Transverse colon (tissue), 4 donors: ENCODE results near the gene LIFR. TPM values are rescaled to one million over a fixed set of nuclear protein-coding genes. Genes with fewer than 3 reads are reported as not detected.

Experiments
- DNase-seq: peaks from one replicate; pipeline ENCODE4 v3.0.0-alpha.2; 2019
- H3K27ac ChIP-seq, 4 donors: fragments of 200-600 bp; sonication (generic); 2 replicates each; pipeline ENCODE4 v1.5.1; 2016 to 2018; ENCODE audit warnings: inconsistent platforms in 4 of 4
- H3K27me3 ChIP-seq: fragments of 200-600 bp; sonication (generic); 2 replicates; pipeline ENCODE4 v1.5.1; 2017; ENCODE audit warnings: inconsistent platforms
- H3K36me3 ChIP-seq, 4 donors: fragments of 200-600 bp; sonication (generic); 2 replicates each; pipeline ENCODE4 v1.5.1; 2017 to 2019; ENCODE audit warnings: inconsistent platforms in 4 of 4
- H3K4me1 ChIP-seq, 4 donors: fragments of 200-600 bp; sonication (generic); 2 replicates each; pipeline ENCODE4 v1.5.1; 2017 to 2020; ENCODE audit warnings: inconsistent platforms in 4 of 4
- H3K4me3 ChIP-seq, 4 donors: fragments of 200-600 bp; sonication (generic); 1 replicate in 1 of 4; 2 replicates in 3 of 4; pipeline versions ENCODE4 v1.5.1 to v1.6.1; 2017 to 2019; ENCODE audit warnings: inconsistent platforms in 4 of 4
- H3K9me3 ChIP-seq, 2 donors: fragments of 200-600 bp; sonication (generic); 2 replicates each; pipeline ENCODE4 v1.5.1; 2017 to 2019; ENCODE audit warnings: inconsistent platforms in 2 of 2
- EP300 ChIP-seq: sonication (generic); formaldehyde crosslinking; IDR thresholded peaks from one replicate; pipeline ENCODE4 v1.6.1; 2017; ENCODE audit warnings: antibody characterized with exemption, low read depth
- POLR2A ChIP-seq: fragments of 450-650 bp; IDR thresholded peaks from one replicate; pipeline ENCODE4 v1.6.1; 2016; ENCODE audit warnings: antibody characterized with exemption, mild to moderate bottlenecking, moderate library complexity
- POLR2AphosphoS5 ChIP-seq, 3 donors: sonication (generic); formaldehyde crosslinking; IDR thresholded peaks; one replicate each; pipeline ENCODE4 v1.6.1; 2016; ENCODE audit warnings: antibody characterized with exemption in 3 of 3
- WGBS, 2 donors: methylation state at CpG; one replicate each; pipeline ENCODE4 v1.1.5; 2018; ENCODE audit warnings: low coverage in 1 of 2; 5-methylcytosine and 5-hydroxymethylcytosine counted together
- in situ Hi-C, 4 donors: fragments of 200-750 bp; cut with MboI; loops; one replicate each; pipeline versions ENCODE4 v1.15.0 to v1.15.1; 2017; ENCODE audit warnings: low sequenced_read_pairs in 3 of 4, low pct_ligation_motif_present in 1 of 4, low pct_unique_long_range_greater_than_20kb in 1 of 4
- intact Hi-C: fragments of 100-400 bp; cut with DNase I; formaldehyde crosslinking; loops from one replicate; pipeline ENCODE4 v1.15.1; 2023; ENCODE audit warnings: low total_unique reads
- total RNA-seq, 4 donors: library from RNA; depleted of rRNA; stranded (reverse); fragments of >200 nt; gene quantifications; one replicate each; pipeline ENCODE4 v1.1.0, GENCODE V29; 2016
- TF ChIP-seq, protein P1 (sequence below), 5 experiments: fragments of 200-600 bp in 3 of 5; fragments of 450-650 bp in 2 of 5; sonication (generic) in 3 of 5; IDR thresholded peaks; 1 replicate in 2 of 5; 2 replicates in 3 of 5; pipeline ENCODE4 v1.5.1; 2016 to 2017; ENCODE audit warnings: antibody characterized with exemption in 5 of 5, inconsistent platforms in 3 of 5, mild to moderate bottlenecking in 2 of 5, moderate library complexity in 1 of 5

LIFR gene
- total RNA-seq, 4 donors from 2014 or later, result 4.9 to 28.1 (median 12.8) TPM

DNA sequence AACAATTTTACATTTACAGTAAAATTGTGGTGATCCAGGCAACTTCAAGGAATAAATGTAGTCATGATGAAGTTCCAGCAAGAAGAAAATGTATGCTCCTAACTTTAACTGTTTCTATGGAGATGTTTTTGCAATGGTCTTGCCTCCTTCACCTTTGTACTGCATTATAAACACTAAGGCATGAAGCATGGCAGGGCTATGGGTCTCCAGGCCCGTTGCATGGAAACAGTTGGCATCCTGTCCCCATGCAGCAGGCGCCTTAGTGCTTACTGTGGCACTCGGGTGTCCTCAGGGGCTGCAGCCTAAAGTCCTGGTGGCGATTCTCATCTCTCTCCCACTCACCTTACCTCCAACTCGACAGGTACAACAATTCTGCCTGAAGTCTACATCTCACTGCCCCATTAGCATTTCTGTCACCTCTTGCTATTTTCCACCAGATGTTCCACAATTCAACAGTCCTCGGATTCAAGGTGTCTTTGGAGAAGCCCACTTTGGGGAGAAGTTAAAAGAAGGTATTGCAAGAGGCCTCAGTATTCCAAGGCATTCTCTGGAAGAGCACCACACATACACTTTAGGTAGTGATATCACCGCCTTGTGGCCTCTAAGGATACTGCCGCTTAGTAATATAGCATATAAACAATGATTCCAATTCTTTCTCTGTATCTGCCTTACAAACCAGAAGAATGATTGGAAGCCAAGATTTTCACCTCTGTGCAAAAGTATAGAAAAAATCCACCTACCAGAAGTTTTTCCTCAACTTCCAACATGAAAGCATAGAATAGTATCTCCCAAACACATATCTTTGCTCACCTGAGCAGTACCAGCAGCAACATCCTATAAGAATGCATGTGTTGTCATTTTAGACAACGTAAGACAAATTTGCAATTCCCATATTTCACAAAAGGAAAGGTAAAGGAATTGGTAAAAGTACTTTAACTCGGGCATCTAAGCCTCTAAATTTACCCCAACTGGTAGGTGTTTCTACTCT, 5.1 kb downstream of the LIFR start:
- WGBS, 2 donors, result 20 to 60% methylated on average over 2 to 10 of the region's 10 CpGs
- peaks cover 0 to 2% (median 0%) of the 10 kb centered on the region in 4 donors for H3K4me1 ChIP-seq
- DNase-seq, result no peak
- in situ Hi-C loops, result loop anchor here in 1 of 4 donors (25.0 kb wide), 1 partner anchor 261 kb away; no protein-coding TSS in a partner anchor
- H3K9me3 ChIP-seq, result no peaks in the 10 kb centered on the region
- peaks cover 31% of the 10 kb centered on the region for H3K27me3 ChIP-seq
- H3K27ac ChIP-seq, result no peak overlapping the region
- no peaks in the 10 kb centered on the region for H3K36me3 ChIP-seq
- TF ChIP-seq EP300, result no peak
- TF ChIP-seq, protein P1, sequence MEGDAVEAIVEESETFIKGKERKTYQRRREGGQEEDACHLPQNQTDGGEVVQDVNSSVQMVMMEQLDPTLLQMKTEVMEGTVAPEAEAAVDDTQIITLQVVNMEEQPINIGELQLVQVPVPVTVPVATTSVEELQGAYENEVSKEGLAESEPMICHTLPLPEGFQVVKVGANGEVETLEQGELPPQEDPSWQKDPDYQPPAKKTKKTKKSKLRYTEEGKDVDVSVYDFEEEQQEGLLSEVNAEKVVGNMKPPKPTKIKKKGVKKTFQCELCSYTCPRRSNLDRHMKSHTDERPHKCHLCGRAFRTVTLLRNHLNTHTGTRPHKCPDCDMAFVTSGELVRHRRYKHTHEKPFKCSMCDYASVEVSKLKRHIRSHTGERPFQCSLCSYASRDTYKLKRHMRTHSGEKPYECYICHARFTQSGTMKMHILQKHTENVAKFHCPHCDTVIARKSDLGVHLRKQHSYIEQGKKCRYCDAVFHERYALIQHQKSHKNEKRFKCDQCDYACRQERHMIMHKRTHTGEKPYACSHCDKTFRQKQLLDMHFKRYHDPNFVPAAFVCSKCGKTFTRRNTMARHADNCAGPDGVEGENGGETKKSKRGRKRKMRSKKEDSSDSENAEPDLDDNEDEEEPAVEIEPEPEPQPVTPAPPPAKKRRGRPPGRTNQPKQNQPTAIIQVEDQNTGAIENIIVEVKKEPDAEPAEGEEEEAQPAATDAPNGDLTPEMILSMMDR (IDR thresholded peaks at IDR 0.05), result peak; percentile 22 to 47 (median 41)
- H3K4me3 ChIP-seq, result no peak overlapping the region
- intact Hi-C loops, result no loop called here

DNA sequence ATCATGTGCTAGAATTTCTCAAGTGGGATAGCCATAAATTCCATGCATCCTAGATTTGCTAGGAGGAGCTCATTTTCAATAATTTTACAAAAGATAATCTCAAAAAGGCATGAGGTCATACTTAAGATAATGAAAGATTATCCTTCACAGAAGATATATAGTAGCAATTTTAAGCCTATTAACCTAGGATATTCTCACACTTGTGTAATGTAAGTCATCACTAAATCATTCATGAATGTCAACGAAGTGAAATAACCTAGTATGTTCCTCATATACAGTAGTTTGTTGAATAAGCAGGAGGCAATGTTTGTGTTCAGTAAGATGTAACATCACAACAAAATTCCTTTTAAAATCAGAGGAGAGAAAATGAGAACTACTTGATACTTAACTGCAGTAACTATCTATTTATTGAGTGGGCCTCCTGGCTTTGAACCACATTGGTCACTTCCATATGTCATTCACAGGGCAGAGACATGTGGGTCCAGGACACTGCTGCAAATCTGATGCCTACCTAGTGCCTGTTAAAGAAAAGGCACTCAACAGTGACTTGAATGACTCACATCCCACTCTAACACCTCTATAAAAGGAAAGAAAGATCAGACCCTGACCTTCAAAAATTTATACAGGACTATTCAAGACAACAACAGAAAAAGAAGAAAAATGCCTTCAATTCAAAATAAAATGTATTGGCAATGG, 8.2 kb downstream of the LIFR start:
- H3K27me3 ChIP-seq, result peaks cover 3% of the 10 kb centered on the region
- TF ChIP-seq, protein P1 (IDR thresholded peaks at IDR 0.05), result no peak
- no peak for TF ChIP-seq POLR2AphosphoS5 (IDR thresholded peaks at IDR 0.05)
- TF ChIP-seq EP300, result no peak
- TF ChIP-seq POLR2A, result no peak
- H3K27ac ChIP-seq, result peak overlapping the region in 2 of 4 donors; percentile 13 to 17
- in situ Hi-C loops (no loop called here), intact Hi-C loops (no loop called here)
- no peaks in the 10 kb centered on the region for H3K36me3 ChIP-seq
- peaks cover 0 to 2% (median 0%) of the 10 kb centered on the region in 4 donors for H3K4me1 ChIP-seq
- H3K4me3 ChIP-seq, result no peak overlapping the region
- no peaks in the 10 kb centered on the region for H3K9me3 ChIP-seq
- DNase-seq, result no peak
- 29 to 31% methylated on average over 1 of the region's 1 CpG for WGBS, 2 donors

DNA sequence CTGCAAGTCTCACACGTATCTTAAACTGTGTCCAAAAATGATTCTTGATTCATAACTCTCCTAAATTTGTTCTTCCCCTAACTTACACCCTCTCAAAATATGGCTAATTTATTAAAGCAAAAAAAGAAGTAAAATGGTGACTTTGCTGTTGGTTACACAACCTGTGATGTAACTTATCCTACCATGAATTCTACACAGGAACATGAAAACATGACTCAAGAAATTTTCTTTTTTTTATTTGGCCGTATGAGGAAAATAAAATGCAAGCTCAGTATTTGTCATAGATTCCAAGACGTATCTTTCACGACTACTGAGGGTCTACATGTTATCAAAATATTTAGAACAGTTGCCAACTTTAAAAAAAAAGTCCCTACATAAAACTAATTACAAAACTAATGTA, 9.2 kb downstream of the LIFR start:
- Histone ChIP-seq H3K27me3 (no peaks in the 10 kb centered on the region), H3K4me3 (no peak overlapping the region), H3K27ac (no peak overlapping the region), H3K4me1 (peaks cover 0 to 2% (median 0%) of the 10 kb centered on the region in 4 donors), H3K9me3 (no peaks in the 10 kb centered on the region), H3K36me3 (no peaks in the 10 kb centered on the region)
- TF ChIP-seq, protein P1 (IDR thresholded peaks at IDR 0.05), result no peak
- in situ Hi-C loops (no loop called here), intact Hi-C loops (no loop called here)
- WGBS, 2 donors, result 77 to 80% methylated on average over 4 of the region's 4 CpGs
- no peak for DNase-seq

DNA sequence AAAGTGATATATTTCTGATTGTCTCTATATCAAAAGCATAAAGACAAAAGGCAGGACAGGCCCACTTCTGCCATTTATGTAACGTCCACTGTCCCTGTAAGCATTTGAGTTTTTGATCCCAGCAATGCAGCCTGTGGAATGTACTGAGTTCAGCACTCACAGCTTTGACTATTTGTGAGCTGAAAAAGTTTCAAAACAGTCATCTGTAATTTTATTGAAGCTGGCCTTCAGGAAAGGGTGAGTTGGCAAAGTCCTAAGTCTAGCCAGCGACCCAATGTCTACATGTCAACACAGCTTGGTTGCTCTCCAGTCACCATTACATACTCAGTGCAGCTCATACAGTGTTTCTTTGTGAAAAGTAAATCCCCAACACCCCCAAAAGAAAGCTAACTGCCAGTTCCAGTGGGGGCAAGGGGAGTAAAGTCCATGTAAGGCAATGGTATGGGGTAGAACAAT, 9.7 kb downstream of the LIFR start:
- in situ Hi-C loops, result no loop called here
- peaks cover 0 to 2% (median 0%) of the 10 kb centered on the region in 4 donors for H3K4me1 ChIP-seq
- 69 to 72% methylated on average over 2 of the region's 2 CpGs for WGBS, 2 donors
- H3K4me3 ChIP-seq, result no peak overlapping the region
- H3K36me3 ChIP-seq, result no peaks in the 10 kb centered on the region
- no peak overlapping the region for H3K27ac ChIP-seq
- no peak for TF ChIP-seq EP300
- TF ChIP-seq POLR2AphosphoS5 (IDR thresholded peaks at IDR 0.05), result no peak
- TF ChIP-seq, protein P1 (IDR thresholded peaks at IDR 0.05), result no peak
- TF ChIP-seq POLR2A, result no peak
- no peaks in the 10 kb centered on the region for H3K27me3 ChIP-seq
- intact Hi-C loops, result no loop called here
- no peak for DNase-seq
- no peaks in the 10 kb centered on the region for H3K9me3 ChIP-seq
